Endometrium (tissue), 2 donors: Measurements from ENCODE around the gene FPR1.

ENCODE experiments used
- FAIRE-seq: peaks from 2 replicates; lab custom pipeline; 2012; peaks lifted over from hg19 to GRCh38; lab: Jason Lieb, UNC
- donor health status: control.
- donor health status: control.

FPR1 gene

GRCh38 chr19:51703575-51704515, 47.8 kb downstream of the FPR1 start:
- FAIRE-seq = no peak

GRCh38 chr19:51702825-51703574, 48.7 kb downstream of the FPR1 start:
- no peak for FAIRE-seq

- no peak for FAIRE-seq
Observed at GRCh38 chr19:51702103-51702824, 49.4 kb downstream of the FPR1 start.

GRCh38 chr19:51701468-51702100, 50.1 kb downstream of the FPR1 start:
- no peak for FAIRE-seq

- no peak for FAIRE-seq
Observed at GRCh38 chr19:51699170-51699569, 52.5 kb downstream of the FPR1 start.

GRCh38 chr19:51698296-51698695, 53.4 kb downstream of the FPR1 start:
- no peak for FAIRE-seq

- FAIRE-seq = no peak
Observed at GRCh38 chr19:51697169-51697776, 54.4 kb downstream of the FPR1 start.

- FAIRE-seq = no peak
Observed at GRCh38 chr19:51696606-51697005, 55.1 kb downstream of the FPR1 start.
